Vagina (tissue), 2 donors: ENCODE data around the gene RPL27A. TPM values are rescaled to one million over a fixed set of nuclear protein-coding genes. Genes with fewer than 3 reads are reported as not detected.

Experiments used
- DNase-seq, 2 donors: peaks; one replicate each; pipeline ENCODE4 v3.0.0-alpha.2; 2017; ENCODE audit errors: extremely low spot score in 2 of 2
- H3K27ac ChIP-seq: fragments of 200-600 bp; sonication (generic); one replicate; pipeline ENCODE4 v1.5.1; 2019
- H3K27me3 ChIP-seq: fragments of 200-600 bp; sonication (generic); one replicate; pipeline ENCODE4 v1.5.1; 2019
- H3K36me3 ChIP-seq, 2 donors: fragments of 200-600 bp; sonication (generic); one replicate each; pipeline ENCODE4 v1.5.1; 2017 to 2019
- H3K4me1 ChIP-seq: fragments of 200-600 bp; sonication (generic); one replicate; pipeline ENCODE4 v1.5.1; 2019
- H3K4me3 ChIP-seq, 2 donors: fragments of 200-600 bp; sonication (generic); 1 replicate in 1 of 2; 2 replicates in 1 of 2; pipeline ENCODE4 v1.5.1; 2016 to 2019
- H3K9me3 ChIP-seq: fragments of 200-600 bp; sonication (generic); one replicate; pipeline ENCODE4 v1.5.1; 2019
- CTCF ChIP-seq, 3 experiments: fragments of 450-650 bp in 2 of 3; fragments of 200-600 bp in 1 of 3; sonication (generic) in 1 of 3; IDR thresholded peaks; one replicate each; pipeline ENCODE4 v1.5.1; 2017 to 2019; ENCODE audit warnings: antibody characterized with exemption in 3 of 3, mild to moderate bottlenecking in 2 of 3, moderate library complexity in 2 of 3
- POLR2A ChIP-seq, 2 donors: fragments of 450-650 bp; IDR thresholded peaks; one replicate each; pipeline ENCODE4 v1.6.1; 2017; ENCODE audit warnings: antibody characterized with exemption in 2 of 2, mild to moderate bottlenecking in 2 of 2, moderate library complexity in 2 of 2
- POLR2AphosphoS5 ChIP-seq, 2 donors: sonication (generic); formaldehyde crosslinking; IDR thresholded peaks; one replicate each; pipeline ENCODE4 v1.9.0; 2017; ENCODE audit warnings: antibody characterized with exemption in 2 of 2, mild to moderate bottlenecking in 2 of 2, low read depth in 1 of 2; ENCODE audit not compliant: insufficient read depth in 1 of 2
- intact Hi-C: fragments of 100-400 bp; cut with DNase I; formaldehyde crosslinking; loops from one replicate; pipeline ENCODE4 v1.15.1; 2023
- total RNA-seq: library from RNA; depleted of rRNA; stranded (reverse); fragments of >200 nt; gene quantifications from one replicate; pipeline ENCODE4 v1.2.3, GENCODE V29; 2016

Gene RPL27A
- total RNA-seq, 1 donor from 2014 or later = 1,279 TPM

- intact Hi-C loops = no loop called here
- Histone ChIP-seq H3K36me3 (no peaks in the 10 kb centered on the region), H3K4me3 (no peak overlapping the region), H3K27me3 (no peaks in the 10 kb centered on the region), H3K27ac (peak overlapping the region; percentile 83), H3K9me3 (no peaks in the 10 kb centered on the region), H3K4me1 (peaks cover 13% of the 10 kb centered on the region)
- no peak for TF ChIP-seq POLR2AphosphoS5 (IDR thresholded peaks at IDR 0.05; ENCODE audit: insufficient read depth in 1 of 2, low read depth in 1 of 2)
- no peak for TF ChIP-seq CTCF (IDR thresholded peaks at IDR 0.05)
- TF ChIP-seq POLR2A (IDR thresholded peaks at IDR 0.05) = no peak
- no peak for DNase-seq
Measured at GRCh38 chr11:8672346-8672745, 10.2 kb upstream of the RPL27A start.

GRCh38 chr11:8674859-8675258 is 7.7 kb upstream of the RPL27A start:
- Histone ChIP-seq H3K4me1 (peaks cover 13% of the 10 kb centered on the region), H3K36me3 (no peaks in the 10 kb centered on the region), H3K4me3 (no peak overlapping the region), H3K9me3 (no peaks in the 10 kb centered on the region), H3K27me3 (no peaks in the 10 kb centered on the region), H3K27ac (no peak overlapping the region)
- no peak for DNase-seq
- TF ChIP-seq POLR2A (IDR thresholded peaks at IDR 0.05) = no peak
- intact Hi-C loops = no loop called here

GRCh38 chr11:8676458-8676857 is 6.1 kb upstream of the RPL27A start:
- no peak for DNase-seq
- no peaks in the 10 kb centered on the region for H3K9me3 ChIP-seq
- H3K27ac ChIP-seq = no peak overlapping the region
- intact Hi-C loops = no loop called here
- H3K27me3 ChIP-seq = no peaks in the 10 kb centered on the region
- no peak overlapping the region for H3K4me3 ChIP-seq
- TF ChIP-seq POLR2AphosphoS5 (IDR thresholded peaks at IDR 0.05; ENCODE audit: insufficient read depth in 1 of 2, low read depth in 1 of 2) (no peak), POLR2A (IDR thresholded peaks at IDR 0.05) (no peak), CTCF (IDR thresholded peaks at IDR 0.05) (no peak)
- H3K36me3 ChIP-seq = no peaks in the 10 kb centered on the region
- peaks cover 10% of the 10 kb centered on the region for H3K4me1 ChIP-seq

- no peaks in the 10 kb centered on the region for H3K9me3 ChIP-seq
- TF ChIP-seq POLR2A (IDR thresholded peaks at IDR 0.05) = no peak
- TF ChIP-seq CTCF (IDR thresholded peaks at IDR 0.05) = no peak
- TF ChIP-seq POLR2AphosphoS5 (IDR thresholded peaks at IDR 0.05; ENCODE audit: insufficient read depth in 1 of 2, low read depth in 1 of 2) = no peak
- no peak overlapping the region for H3K27ac ChIP-seq
- no peak overlapping the region for H3K4me3 ChIP-seq
- peaks cover 17% of the 10 kb centered on the region for H3K4me1 ChIP-seq
- peaks cover 0 to 4% of the 10 kb centered on the region in 2 donors for H3K36me3 ChIP-seq
- no peaks in the 10 kb centered on the region for H3K27me3 ChIP-seq
- DNase-seq = no peak
- intact Hi-C loops = no loop called here
Measured at GRCh38 chr11:8679006-8679405, 3.6 kb upstream of the RPL27A start.

- Histone ChIP-seq H3K36me3 (peaks cover 0 to 33% of the 10 kb centered on the region in 2 donors), H3K27ac (peak overlapping the region; percentile 97), H3K4me3 (peak overlapping the region; percentile 70 to 90), H3K27me3 (no peaks in the 10 kb centered on the region), H3K4me1 (peaks cover 31% of the 10 kb centered on the region), H3K9me3 (no peaks in the 10 kb centered on the region)
- TF ChIP-seq POLR2AphosphoS5 (IDR thresholded peaks at IDR 0.05; ENCODE audit: insufficient read depth in 1 of 2, low read depth in 1 of 2) (no peak), POLR2A (IDR thresholded peaks at IDR 0.05) (no peak), CTCF (IDR thresholded peaks at IDR 0.05) (no peak)
- intact Hi-C loops = loop anchor here (10.0 kb wide), 1 partner anchor 283 kb away; the partner anchor contains the start of gene TMEM9B
- no peak for DNase-seq
Measured at GRCh38 chr11:8681837-8682302, 722 bp upstream of the RPL27A start.
